GM21825 (cell line): ENCODE results near the gene TEK.

Source experiments
- ATAC-seq: cut with Tn5 transposase; IDR thresholded peaks from one replicate; pipeline ENCODE4 v1.9.1; 2021; ENCODE audit warnings: mild to moderate bottlenecking, moderate library complexity; ENCODE audit not compliant: unreplicated experiment

TEK gene

GRCh38 chr9:27176971-27177370 is 67.9 kb downstream of the TEK start:
- no peak for ATAC-seq

GRCh38 chr9:27179245-27179865 is 70.3 kb downstream of the TEK start:
- ATAC-seq = no peak

GRCh38 chr9:27181381-27181780 is 72.4 kb downstream of the TEK start:
- ATAC-seq = no peak

- ATAC-seq = no peak
Measured at GRCh38 chr9:27182421-27182820, 73.4 kb downstream of the TEK start.

GRCh38 chr9:27183131-27183530 is 74.1 kb downstream of the TEK start:
- ATAC-seq = no peak

GRCh38 chr9:27183701-27184100 is 74.7 kb downstream of the TEK start:
- ATAC-seq = no peak

- ATAC-seq = no peak
Measured at GRCh38 chr9:27184556-27185351, 75.7 kb downstream of the TEK start.

- no peak for ATAC-seq
Measured at GRCh38 chr9:27188426-27188825, 79.4 kb downstream of the TEK start.

GRCh38 chr9:27189426-27189825 is 80.4 kb downstream of the TEK start:
- no peak for ATAC-seq

- ATAC-seq = no peak
Measured at GRCh38 chr9:27192291-27192960, 83.4 kb downstream of the TEK start.

- no peak for ATAC-seq
Measured at GRCh38 chr9:27193886-27194285, 84.9 kb downstream of the TEK start.

GRCh38 chr9:27194401-27195091 is 85.5 kb downstream of the TEK start:
- no peak for ATAC-seq

- no peak for ATAC-seq
Measured at GRCh38 chr9:27195191-27195590, 86.2 kb downstream of the TEK start.

- no peak for ATAC-seq
Measured at GRCh38 chr9:27196383-27196782, 87.4 kb downstream of the TEK start.

- ATAC-seq = no peak
Measured at GRCh38 chr9:27198190-27198589, 89.2 kb downstream of the TEK start.

- no peak for ATAC-seq
Measured at GRCh38 chr9:27202056-27202455, 93.0 kb downstream of the TEK start.

GRCh38 chr9:27203783-27204182 is 94.8 kb downstream of the TEK start:
- no peak for ATAC-seq

- no peak for ATAC-seq
Measured at GRCh38 chr9:27204578-27204977, 95.6 kb downstream of the TEK start.

- ATAC-seq = no peak
Measured at GRCh38 chr9:27205198-27205597, 96.2 kb downstream of the TEK start.

- no peak for ATAC-seq
Measured at GRCh38 chr9:27206041-27206440, 97.0 kb downstream of the TEK start.

- no peak for ATAC-seq
Measured at GRCh38 chr9:27209034-27209433, 100.0 kb downstream of the TEK start.
